Vagina (tissue), 2 donors: ENCODE measurements around the gene COASY. TPM values are rescaled to one million over a fixed set of nuclear protein-coding genes. Genes with fewer than 3 reads are reported as not detected.

Source experiments
- DNase-seq, 2 donors: peaks; one replicate each; pipeline ENCODE4 v3.0.0-alpha.2; 2017; ENCODE audit errors: extremely low spot score in 2 of 2
- H3K27ac ChIP-seq: fragments of 200-600 bp; sonication (generic); one replicate; pipeline ENCODE4 v1.5.1; 2019
- H3K27me3 ChIP-seq: fragments of 200-600 bp; sonication (generic); one replicate; pipeline ENCODE4 v1.5.1; 2019
- H3K36me3 ChIP-seq, 2 donors: fragments of 200-600 bp; sonication (generic); one replicate each; pipeline ENCODE4 v1.5.1; 2017 to 2019
- H3K4me1 ChIP-seq: fragments of 200-600 bp; sonication (generic); one replicate; pipeline ENCODE4 v1.5.1; 2019
- H3K4me3 ChIP-seq, 2 donors: fragments of 200-600 bp; sonication (generic); 1 replicate in 1 of 2; 2 replicates in 1 of 2; pipeline ENCODE4 v1.5.1; 2016 to 2019
- H3K9me3 ChIP-seq: fragments of 200-600 bp; sonication (generic); one replicate; pipeline ENCODE4 v1.5.1; 2019
- POLR2A ChIP-seq, 2 donors: fragments of 450-650 bp; IDR thresholded peaks; one replicate each; pipeline ENCODE4 v1.6.1; 2017; ENCODE audit warnings: antibody characterized with exemption in 2 of 2, mild to moderate bottlenecking in 2 of 2, moderate library complexity in 2 of 2
- POLR2AphosphoS5 ChIP-seq, 2 donors: sonication (generic); formaldehyde crosslinking; IDR thresholded peaks; one replicate each; pipeline ENCODE4 v1.9.0; 2017; ENCODE audit warnings: antibody characterized with exemption in 2 of 2, mild to moderate bottlenecking in 2 of 2, low read depth in 1 of 2; ENCODE audit not compliant: insufficient read depth in 1 of 2
- intact Hi-C: fragments of 100-400 bp; cut with DNase I; formaldehyde crosslinking; loops from one replicate; pipeline ENCODE4 v1.15.1; 2023
- total RNA-seq: library from RNA; depleted of rRNA; stranded (reverse); fragments of >200 nt; gene quantifications from one replicate; pipeline ENCODE4 v1.2.3, GENCODE V29; 2016
- TF ChIP-seq, protein P1 (sequence below), 3 experiments: fragments of 450-650 bp in 2 of 3; fragments of 200-600 bp in 1 of 3; sonication (generic) in 1 of 3; IDR thresholded peaks; one replicate each; pipeline ENCODE4 v1.5.1; 2017 to 2019; ENCODE audit warnings: antibody characterized with exemption in 3 of 3, mild to moderate bottlenecking in 2 of 3, moderate library complexity in 2 of 3

The COASY gene
- total RNA-seq, 1 donor from 2014 or later, result 24.8 TPM

DNA sequence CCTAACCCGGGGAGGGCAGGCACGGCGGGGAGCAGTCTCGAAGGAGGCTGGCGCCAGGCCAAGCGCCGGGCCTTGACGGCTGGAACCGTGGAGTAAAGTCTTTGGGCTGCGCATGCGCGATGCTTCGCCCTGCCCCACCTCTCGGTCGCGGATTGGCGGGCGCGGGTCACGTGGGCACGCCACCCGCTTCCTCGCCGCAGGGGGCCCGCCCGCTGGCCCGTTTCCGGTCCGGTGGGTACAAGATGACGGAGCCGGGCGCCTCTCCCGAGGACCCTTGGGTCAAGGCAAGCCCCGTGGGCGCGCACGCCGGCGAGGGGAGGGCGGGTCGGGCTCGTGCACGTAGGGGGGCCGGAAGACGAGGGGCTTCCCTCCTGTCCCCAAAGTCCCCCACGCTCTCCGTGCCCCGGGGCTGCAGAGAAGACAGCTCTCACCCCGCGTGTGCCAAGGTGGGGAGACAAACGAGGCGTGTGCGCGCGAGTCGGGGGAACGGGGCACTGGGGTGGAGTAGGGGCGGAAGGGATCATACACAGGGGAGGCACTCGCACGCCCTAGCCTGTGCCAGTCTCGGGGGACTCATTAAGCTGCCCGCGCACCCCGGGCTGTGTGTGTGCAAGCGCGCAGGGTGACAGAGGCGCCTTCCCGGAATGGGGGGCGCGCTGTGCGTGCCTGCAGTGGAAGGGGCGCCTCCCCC is 5.1 kb downstream of the COASY start, which contains the start of gene MLX:
TSS of gene MLX (plus strand) at position 218 of the 691 bp plus-strand sequence. CDS start at position 243, 25 bp downstream.
- intact Hi-C loops, result no loop called here
- Histone ChIP-seq H3K9me3 (no peaks in the 10 kb centered on the region), H3K27me3 (no peaks in the 10 kb centered on the region), H3K4me1 (peaks cover 50% of the 10 kb centered on the region), H3K4me3 (peak within 1 kb of the TSS; percentile 81 to 95), H3K27ac (peak within 1 kb of the TSS; percentile 92), H3K36me3 (peaks cover 0 to 55% of the 10 kb centered on the region in 2 donors)
- DNase-seq, result no peak
- peak; percentile 83 to 89 for TF ChIP-seq POLR2AphosphoS5 (IDR thresholded peaks at IDR 0.05; ENCODE audit: insufficient read depth in 1 of 2, low read depth in 1 of 2)
- TF ChIP-seq, protein P1, sequence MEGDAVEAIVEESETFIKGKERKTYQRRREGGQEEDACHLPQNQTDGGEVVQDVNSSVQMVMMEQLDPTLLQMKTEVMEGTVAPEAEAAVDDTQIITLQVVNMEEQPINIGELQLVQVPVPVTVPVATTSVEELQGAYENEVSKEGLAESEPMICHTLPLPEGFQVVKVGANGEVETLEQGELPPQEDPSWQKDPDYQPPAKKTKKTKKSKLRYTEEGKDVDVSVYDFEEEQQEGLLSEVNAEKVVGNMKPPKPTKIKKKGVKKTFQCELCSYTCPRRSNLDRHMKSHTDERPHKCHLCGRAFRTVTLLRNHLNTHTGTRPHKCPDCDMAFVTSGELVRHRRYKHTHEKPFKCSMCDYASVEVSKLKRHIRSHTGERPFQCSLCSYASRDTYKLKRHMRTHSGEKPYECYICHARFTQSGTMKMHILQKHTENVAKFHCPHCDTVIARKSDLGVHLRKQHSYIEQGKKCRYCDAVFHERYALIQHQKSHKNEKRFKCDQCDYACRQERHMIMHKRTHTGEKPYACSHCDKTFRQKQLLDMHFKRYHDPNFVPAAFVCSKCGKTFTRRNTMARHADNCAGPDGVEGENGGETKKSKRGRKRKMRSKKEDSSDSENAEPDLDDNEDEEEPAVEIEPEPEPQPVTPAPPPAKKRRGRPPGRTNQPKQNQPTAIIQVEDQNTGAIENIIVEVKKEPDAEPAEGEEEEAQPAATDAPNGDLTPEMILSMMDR (IDR thresholded peaks at IDR 0.05), result no peak

DNA sequence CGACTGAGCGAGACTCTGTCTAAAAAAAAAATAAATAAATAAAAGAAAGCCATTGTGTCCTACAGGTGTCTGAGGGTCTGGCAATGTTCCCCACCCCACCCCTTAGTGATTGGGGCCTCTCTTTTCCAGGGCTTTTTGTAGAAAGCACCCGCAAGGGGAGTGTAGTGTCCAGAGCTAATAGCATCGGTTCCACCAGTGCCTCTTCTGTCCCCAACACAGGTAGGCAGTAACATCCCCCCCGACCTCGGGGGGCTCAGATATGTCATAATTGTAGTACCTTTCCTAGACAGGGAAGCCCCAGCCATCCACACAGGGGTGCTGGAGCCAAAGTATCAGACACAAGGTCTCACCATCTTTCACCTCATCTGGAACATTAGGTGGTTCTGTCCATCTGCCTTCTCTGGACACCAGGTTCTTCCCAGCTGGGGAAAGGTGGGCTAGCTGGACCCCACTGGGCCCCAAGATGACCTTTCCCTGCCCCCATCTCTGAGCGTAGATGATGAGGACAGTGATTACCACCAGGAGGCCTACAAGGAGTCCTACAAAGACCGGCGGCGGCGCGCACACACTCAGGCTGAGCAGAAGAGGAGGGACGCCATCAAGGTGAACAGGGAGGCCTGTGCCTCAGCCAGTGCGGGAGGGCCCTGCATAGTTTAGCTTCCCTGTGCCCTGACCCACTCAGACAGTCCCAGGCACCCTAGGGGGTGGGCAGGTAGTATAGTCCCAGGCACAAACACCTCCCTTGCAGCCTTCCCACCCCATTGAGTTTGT is 6.6 kb downstream of the COASY start:
- intact Hi-C loops, result no loop called here
- no peak for TF ChIP-seq POLR2AphosphoS5 (IDR thresholded peaks at IDR 0.05; ENCODE audit: insufficient read depth in 1 of 2, low read depth in 1 of 2)
- no peak for TF ChIP-seq POLR2A (IDR thresholded peaks at IDR 0.05)
- TF ChIP-seq, protein P1 (IDR thresholded peaks at IDR 0.05), result no peak
- Histone ChIP-seq H3K36me3 (peaks cover 0 to 70% of the 10 kb centered on the region in 2 donors), H3K9me3 (no peaks in the 10 kb centered on the region), H3K27me3 (no peaks in the 10 kb centered on the region), H3K27ac (no peak overlapping the region), H3K4me3 (peak overlapping the region in 1 of 2 donors; percentile 95), H3K4me1 (peaks cover 38% of the 10 kb centered on the region)
- DNase-seq, result no peak

DNA sequence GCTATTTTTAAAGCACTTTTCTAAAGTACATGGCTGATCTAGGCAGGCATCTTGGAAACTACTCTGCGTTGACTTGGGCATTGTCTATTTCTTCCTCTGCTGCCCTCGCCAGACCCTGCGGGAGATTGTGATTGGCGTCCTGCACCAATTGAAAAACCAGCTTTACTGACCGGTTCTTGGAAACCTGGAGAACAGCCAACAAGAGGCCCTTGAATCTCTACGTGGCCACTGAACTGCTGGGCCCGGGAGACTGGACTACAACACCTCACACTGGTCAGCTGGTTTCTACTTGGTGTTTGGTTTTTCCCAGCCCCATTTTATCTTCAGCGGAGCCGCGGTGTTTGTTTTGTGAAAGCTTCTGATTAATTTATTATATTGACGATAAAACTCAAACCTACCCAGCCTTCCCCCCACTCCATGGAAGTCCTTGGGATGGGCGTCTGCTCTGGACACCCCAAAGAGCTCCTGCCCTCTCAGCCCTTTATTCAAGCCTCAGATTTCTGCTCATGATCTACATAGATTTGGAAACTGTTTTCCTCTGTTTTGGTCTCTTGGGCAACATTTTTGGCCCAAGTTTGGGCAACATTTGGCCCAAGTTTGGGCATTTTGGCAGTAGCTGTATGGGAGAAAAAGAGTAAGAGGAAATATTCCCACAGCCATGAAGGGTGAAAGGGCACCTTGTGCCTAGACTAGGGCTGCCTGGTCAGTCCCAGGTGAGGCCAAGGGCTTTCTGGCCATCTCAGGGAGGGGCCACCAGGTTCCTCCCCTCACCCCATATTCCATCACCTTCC is 9.7 kb downstream of the COASY start:
- DNase-seq, result no peak
- no peaks in the 10 kb centered on the region for H3K27me3 ChIP-seq
- TF ChIP-seq POLR2AphosphoS5 (IDR thresholded peaks at IDR 0.05; ENCODE audit: insufficient read depth in 1 of 2, low read depth in 1 of 2) (no peak), POLR2A (IDR thresholded peaks at IDR 0.05) (no peak)
- TF ChIP-seq, protein P1 (IDR thresholded peaks at IDR 0.05), result no peak
- H3K4me3 ChIP-seq, result no peak overlapping the region
- no peak overlapping the region for H3K27ac ChIP-seq
- intact Hi-C loops, result loop anchor here (10.0 kb wide), 2 partner anchors 193 to 253 kb away; partner anchors contain the start of genes BECN1 and RAMP2
- no peaks in the 10 kb centered on the region for H3K9me3 ChIP-seq
- H3K4me1 ChIP-seq, result peaks cover 17% of the 10 kb centered on the region
- peaks cover 0 to 55% of the 10 kb centered on the region in 2 donors for H3K36me3 ChIP-seq

DNA sequence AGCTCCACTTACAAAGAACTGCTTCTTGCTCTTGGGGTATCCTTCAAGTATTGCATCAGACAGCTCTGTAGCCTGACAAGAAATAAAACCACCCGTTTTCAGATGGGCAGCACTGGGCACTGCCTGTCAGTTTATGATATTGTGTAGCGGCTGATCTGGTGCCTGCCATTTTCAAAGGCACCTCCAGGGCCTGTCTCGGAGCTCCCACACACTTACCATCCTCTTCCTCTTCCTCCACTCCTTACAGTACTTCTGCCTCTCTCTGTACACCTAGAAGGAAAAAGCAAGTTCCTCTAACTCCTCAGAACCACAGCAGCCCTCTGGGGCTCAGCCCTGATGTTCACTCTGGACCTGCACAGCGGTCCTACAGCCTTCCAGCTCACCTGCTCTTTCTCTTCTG is 11.1 kb downstream of the COASY start:
- H3K4me1 ChIP-seq, result peaks cover 16% of the 10 kb centered on the region
- no peak overlapping the region for H3K4me3 ChIP-seq
- peaks cover 0 to 55% of the 10 kb centered on the region in 2 donors for H3K36me3 ChIP-seq
- no peak for DNase-seq
- H3K27ac ChIP-seq, result no peak overlapping the region
- no peaks in the 10 kb centered on the region for H3K9me3 ChIP-seq
- no peaks in the 10 kb centered on the region for H3K27me3 ChIP-seq
- intact Hi-C loops, result loop anchor here (10.0 kb wide), 2 partner anchors 192 to 252 kb away; partner anchors contain the start of genes BECN1 and RAMP2
- TF ChIP-seq, protein P1 (IDR thresholded peaks at IDR 0.05), result no peak
- TF ChIP-seq POLR2AphosphoS5 (IDR thresholded peaks at IDR 0.05; ENCODE audit: insufficient read depth in 1 of 2, low read depth in 1 of 2), result no peak
- no peak for TF ChIP-seq POLR2A (IDR thresholded peaks at IDR 0.05)
